ENCODE measurements around the gene DLG1.

Gene DLG1

DNA sequence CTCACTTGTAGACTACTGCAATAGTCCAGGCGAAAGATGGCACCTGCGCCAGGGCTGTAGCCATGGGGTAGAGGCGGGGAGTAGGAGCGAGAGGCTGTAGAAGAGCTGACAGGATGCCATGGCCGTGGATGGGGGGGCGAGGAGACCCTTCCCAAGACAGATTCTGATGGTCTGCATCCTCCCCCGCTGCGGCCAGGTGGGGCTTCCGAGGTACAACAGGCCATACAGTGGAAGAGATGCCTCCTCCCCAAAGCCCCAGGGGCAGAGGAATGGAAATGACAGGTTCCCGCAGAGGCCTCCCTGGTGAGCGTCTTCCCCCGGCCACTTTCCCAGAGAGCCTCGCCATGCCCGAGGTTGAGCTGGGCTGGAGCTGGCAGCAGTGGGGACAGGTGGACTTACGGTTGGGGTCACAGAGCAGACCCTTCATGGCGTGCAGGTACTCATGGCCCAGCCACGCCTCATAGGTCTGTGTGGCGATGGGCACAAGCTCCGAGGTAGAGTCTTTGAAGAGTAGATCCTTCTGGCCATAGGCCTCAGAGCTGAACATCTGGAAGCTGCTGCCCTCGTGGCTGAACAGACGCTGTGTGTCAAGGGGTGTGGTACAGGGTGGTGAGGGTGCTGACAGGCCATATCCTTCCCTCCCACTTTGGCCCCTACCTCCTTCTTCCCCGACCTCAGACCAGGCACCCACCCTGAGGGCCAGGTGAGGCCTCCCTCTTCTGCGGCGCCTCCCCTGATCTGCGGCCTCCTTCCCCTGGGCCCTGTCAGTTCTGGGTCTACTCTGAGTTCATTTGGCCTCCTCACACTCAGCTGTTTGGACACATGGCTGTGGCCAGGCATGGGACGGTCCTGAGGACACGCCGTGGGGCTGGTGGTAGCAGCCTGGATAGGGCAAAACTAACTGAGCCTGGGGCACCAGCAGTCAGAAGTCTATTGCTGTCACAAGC is 282.3 kb downstream of the DLG1 start:
- DNase-seq (ENCODE audit: low read depth, low spot score): no peak

GRCh38 chr3:197014942-197015575 is 283.4 kb downstream of the DLG1 start:
- no peak for DNase-seq (ENCODE audit: low read depth, low spot score)

DNA sequence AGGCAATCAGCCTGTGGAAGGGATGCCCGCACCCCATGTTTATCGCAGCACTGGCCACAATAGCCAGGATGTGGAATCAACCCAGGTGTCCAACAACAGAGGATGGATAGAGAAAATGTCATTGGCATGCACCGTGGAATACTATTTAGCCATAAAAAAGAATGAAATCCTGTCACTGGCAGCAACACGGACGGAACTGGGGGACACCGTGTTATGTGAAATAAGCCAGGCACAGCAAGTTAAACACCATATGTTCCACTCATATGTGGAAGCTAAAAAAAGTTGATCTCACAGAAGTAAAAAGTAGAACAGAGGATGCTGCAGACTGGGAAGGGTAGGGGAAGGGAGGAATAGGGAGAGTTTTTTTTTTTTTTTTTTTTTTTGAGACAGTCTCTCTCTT is 284.4 kb downstream of the DLG1 start:
- DNase-seq (ENCODE audit: low read depth, low spot score): no peak

DNA sequence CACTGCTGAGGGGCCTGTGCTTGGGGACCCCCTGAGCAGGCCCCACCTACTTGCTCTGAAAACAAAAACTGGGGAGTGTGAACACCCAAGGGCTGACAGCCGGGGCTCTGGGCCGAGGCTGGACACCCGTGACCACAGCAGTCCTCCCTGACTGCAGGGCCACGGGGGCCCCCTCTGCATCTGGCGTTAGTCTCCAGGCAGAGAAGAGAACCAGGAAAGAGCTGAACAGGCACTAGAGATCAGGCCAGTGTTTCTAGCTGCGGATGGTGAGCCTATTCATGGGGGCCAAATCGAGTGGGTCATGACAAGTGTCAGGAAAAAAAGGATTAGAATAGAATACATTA is 285.9 kb downstream of the DLG1 start:
- DNase-seq (ENCODE audit: low read depth, low spot score): no peak

DNA sequence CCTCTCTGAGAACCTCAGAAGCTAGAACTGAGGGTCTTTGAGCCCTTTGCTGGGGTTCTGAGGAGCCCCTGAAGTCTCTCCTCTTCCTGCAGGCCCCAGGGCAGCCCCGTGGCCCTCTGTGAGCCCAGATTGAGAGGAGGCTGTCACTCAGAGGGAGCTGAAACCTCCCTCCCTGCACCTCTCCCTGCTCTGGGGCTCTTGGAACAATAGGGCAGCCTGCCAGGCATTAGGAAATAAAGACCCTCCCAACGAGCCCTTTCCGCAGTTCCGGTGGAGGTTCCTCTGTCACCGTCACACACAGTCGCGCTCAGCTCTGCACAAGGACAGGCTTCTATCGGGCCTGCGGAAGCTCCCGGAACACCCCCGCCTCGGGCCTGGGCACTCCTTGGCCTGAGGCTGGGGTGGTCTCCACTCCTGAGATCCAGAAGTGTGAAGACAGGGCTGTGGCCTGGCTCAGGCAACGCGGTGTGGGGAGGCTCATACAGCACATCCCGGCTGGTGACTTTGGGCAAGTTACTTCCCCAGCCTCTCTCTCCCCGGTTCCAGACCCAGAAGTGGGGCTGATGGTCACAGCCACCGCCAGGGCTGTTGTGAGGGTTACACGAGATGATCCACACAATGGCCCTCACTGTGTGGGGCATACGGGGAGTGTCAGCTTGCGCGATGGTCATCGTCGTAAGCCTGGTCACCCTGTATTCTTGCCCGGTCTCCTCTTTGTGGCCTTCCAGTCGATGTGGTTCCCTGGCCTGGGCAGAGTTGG is 286.5 kb downstream of the DLG1 start:
- no peak for DNase-seq (ENCODE audit: low read depth, low spot score)

DNA sequence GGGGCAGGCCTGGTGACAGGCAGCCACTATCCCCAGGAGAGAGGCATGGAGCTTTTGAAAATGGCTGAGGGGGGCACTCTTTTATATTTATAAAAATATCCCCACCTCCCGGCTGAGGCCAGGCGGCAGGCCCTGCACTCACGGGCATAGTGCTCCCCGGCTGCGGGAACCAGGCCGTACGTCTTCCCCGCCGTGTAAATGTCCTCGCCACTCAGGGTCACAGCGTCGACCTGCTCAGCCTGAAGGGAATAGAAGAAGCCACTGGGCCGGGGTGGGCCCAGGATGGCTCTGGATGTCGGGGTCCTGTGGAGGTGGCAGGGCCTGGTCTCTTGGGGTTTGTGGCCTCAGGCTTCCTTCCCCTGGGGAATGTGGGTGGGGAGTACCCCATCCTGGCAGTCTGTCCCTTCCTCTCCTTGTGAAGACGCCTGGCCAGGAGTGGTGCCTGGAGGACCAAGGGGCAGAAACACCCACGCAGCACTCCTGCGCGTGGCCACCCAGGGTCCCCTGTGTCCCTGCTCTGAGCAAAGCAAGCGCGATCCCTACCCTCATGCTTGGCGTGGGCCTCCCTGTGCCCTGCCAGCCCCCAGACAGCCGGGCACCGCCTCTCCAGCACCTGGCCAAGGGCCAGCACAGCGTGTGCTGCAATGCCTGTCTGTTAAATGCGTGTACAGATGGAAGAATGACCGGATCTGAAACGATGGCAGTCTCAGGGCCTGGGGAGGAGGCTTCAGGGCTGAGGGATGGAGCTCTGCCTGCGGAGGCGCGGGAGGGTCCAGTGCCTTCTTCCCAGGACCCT is 287.7 kb downstream of the DLG1 start:
- no peak for DNase-seq (ENCODE audit: low read depth, low spot score)

GRCh38 chr3:197009532-197010019 is 288.8 kb downstream of the DLG1 start:
- DNase-seq (ENCODE audit: low read depth, low spot score): no peak

DNA sequence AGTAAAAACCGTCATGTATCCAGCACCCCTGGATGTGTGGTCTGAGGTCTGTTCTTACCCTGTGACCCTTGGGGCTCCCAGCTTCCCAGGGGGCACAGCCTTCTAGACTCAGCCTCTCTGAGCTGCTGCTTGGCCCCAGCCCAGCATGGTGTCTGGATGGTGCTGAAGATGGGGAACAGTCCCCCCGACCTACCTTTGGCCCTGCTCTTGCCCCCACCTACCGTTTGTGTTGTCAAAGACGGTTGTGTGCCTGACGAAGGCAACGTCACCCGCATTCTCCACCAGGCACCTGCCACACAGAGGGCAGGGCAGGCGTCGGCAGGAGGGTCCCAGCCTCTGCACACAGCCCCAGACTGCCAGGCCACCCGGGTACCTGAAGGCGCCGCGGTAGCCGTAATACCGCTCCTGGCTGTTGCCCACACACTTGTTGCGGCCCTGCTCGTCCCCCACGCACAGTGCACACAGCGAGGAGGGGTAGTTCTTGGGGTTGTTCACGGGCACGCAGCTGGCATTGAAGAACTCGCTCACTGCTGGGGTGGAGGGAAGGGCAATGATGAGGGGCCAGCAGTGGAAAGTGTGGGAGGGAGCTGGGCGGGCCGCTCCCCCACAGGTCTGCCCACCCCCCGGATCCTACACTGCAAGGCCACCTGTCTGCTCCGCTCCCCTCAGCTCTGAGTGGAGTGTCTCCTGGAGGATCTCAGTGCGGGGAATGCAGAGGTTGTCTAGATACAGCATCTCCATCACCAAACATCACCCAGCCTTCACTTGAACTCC is 289.8 kb downstream of the DLG1 start:
- DNase-seq (ENCODE audit: low read depth, low spot score): no peak

DNA sequence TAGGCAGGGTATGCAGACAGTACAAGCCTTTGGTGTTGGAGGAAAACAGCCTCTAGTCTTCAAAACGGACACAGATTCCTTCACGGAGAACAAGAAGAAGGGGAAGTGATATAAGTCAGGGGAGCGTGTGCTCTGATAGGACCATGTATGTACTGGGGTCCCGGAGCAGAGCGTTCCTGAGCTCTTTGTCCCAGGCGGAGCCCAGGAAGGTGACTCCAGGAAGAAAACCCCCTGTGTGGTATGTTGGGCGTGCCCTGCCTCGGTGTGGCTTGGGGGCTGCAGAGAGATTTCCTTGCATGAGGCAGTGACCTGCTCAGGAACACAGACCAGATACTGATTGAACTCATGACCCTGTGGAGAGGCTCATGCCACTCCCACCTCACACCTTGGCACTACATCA is 290.5 kb downstream of the DLG1 start:
- no peak for DNase-seq (ENCODE audit: low read depth, low spot score)

- DNase-seq (ENCODE audit: low read depth, low spot score): no peak
These were observed 291.0 kb downstream of the DLG1 start for GRCh38 chr3:197007296-197007940.

GRCh38 chr3:197006860-197007259 is 291.6 kb downstream of the DLG1 start:
- DNase-seq (ENCODE audit: low read depth, low spot score): no peak

- DNase-seq (ENCODE audit: low read depth, low spot score): no peak
These were observed 292.0 kb downstream of the DLG1 start for GRCh38 chr3:197006446-197006845.

GRCh38 chr3:197003461-197004385 is 294.7 kb downstream of the DLG1 start:
- no peak for DNase-seq (ENCODE audit: low read depth, low spot score)

DNA sequence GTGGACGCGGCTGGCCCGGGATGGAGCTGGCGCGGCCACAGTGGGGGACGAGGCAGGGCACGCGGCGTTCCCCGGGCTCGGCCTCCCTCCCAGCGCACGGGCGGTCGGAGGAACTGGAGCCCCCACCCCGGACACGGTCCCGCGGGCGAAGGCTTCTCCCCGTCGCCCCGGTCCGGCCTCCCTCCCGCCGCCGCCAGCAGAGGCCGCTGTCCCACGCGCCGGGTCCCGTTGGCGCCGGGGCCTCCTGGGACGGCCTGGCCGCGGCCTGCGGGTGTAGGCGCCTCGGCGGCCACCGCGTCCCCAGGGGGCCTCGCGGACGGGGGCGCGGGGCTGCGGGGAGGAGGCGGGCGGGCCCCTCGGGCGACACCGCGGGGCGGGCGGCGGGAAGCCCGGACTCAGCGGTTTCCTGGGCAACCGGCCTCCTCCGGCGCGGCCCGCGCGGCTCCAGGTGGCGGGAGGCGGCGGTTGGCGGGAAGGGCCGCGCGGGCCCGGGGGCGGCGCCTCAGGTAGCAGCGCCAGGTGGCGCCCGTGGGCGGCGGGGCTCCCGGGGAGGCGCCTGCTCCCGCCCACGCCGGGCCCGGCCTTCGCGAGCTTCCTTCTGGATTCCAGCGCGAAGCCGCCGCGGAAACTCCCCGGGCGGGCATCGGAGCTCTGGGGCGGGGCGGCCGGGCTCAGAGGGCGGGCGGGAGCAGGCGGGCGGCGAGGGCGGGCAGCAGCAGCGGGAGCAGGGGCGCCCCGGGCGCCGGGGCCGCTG is 295.5 kb downstream of the DLG1 start:
- peak; percentile 55 for DNase-seq (ENCODE audit: low read depth, low spot score)

- no peak for DNase-seq (ENCODE audit: low read depth, low spot score)
These were observed 296.3 kb downstream of the DLG1 start for GRCh38 chr3:197001972-197002700.

- DNase-seq (ENCODE audit: low read depth, low spot score): no peak
These were observed 297.1 kb downstream of the DLG1 start for GRCh38 chr3:197001106-197001971.

- no peak for DNase-seq (ENCODE audit: low read depth, low spot score)
These were observed 298.2 kb downstream of the DLG1 start for GRCh38 chr3:197000211-197000610.
